ENCODE data around the gene YPEL1.

GRCh38 chr22:21693333-21693998, 42.1 kb downstream of the YPEL1 start:
- TF ChIP-seq CTCF (IDR thresholded peaks at IDR 0.05), result no peak
- TF ChIP-seq EZH2 (IDR thresholded peaks at IDR 0.05; ENCODE audit: borderline replicate concordance, insufficient read depth, low read depth, low read length, poor library complexity, severe bottlenecking), result no peak

All from B cell (primary cell).